DOHH2 (cell line): Measurements from ENCODE around the gene RCE1.
A peak's percentile ranks its signal among the peaks of the same experiment; 100 is the strongest.

ENCODE experiments used
- H3F3A ChIP-seq: fragments of 200-600 bp; sonication (generic), shearing (Covaris generic); 2 replicates; pipeline ENCODE4 v1.6.0; 2016; ENCODE audit warnings: antibody characterized with exemption, mild to moderate bottlenecking; ENCODE audit not compliant: control insufficient read depth, insufficient read depth
- H3K27ac ChIP-seq: fragments of 200-600 bp; sonication (generic); 2 replicates; pipeline ENCODE4 v1.5.1; 2014; ENCODE audit warnings: low read depth, mild to moderate bottlenecking, low read length, moderate library complexity
- H3K27me3 ChIP-seq: fragments of 200-600 bp; sonication (generic); 2 replicates; pipeline ENCODE4 v1.6.1; 2014; ENCODE audit warnings: mild to moderate bottlenecking, low read length, mixed read lengths; ENCODE audit not compliant: control insufficient read depth
- H3K36me3 ChIP-seq: fragments of 200-600 bp; sonication (generic); 2 replicates; pipeline ENCODE4 v1.6.1; 2014; ENCODE audit warnings: mild to moderate bottlenecking, low read length, moderate library complexity, mixed read lengths; ENCODE audit not compliant: control insufficient read depth
- H3K4me1 ChIP-seq: fragments of 200-600 bp; sonication (generic); 2 replicates; pipeline ENCODE4 v1.6.1; 2014; ENCODE audit warnings: mild to moderate bottlenecking, low read length, mixed read lengths; ENCODE audit not compliant: control insufficient read depth
- H3K4me2 ChIP-seq: fragments of 200-600 bp; sonication (generic); 2 replicates; pipeline ENCODE4 v1.6.0; 2014; ENCODE audit warnings: mild to moderate bottlenecking, low read length, moderate library complexity
- H3K4me3 ChIP-seq: fragments of 200-600 bp; sonication (generic); 2 replicates; pipeline ENCODE4 v1.5.1; 2014; ENCODE audit warnings: mild to moderate bottlenecking, low read length, mixed read lengths
- H3K79me2 ChIP-seq: fragments of 200-600 bp; sonication (generic); 2 replicates; pipeline ENCODE4 v1.6.1; 2014; ENCODE audit warnings: mild to moderate bottlenecking, low read length, mixed read lengths; ENCODE audit not compliant: control insufficient read depth
- H3K9me2 ChIP-seq: fragments of 200-600 bp; sonication (generic); replicated peaks from 2 replicates; pipeline ENCODE4 v1.6.1; 2014; ENCODE audit warnings: mild to moderate bottlenecking, low read length, mixed read lengths; ENCODE audit not compliant: control insufficient read depth
- H3K9me3 ChIP-seq: fragments of 200-600 bp; sonication (generic); 2 replicates; pipeline ENCODE4 v1.6.1; 2014; ENCODE audit warnings: antibody characterized with exemption, low read length, mixed read lengths; ENCODE audit not compliant: control insufficient read depth, insufficient read depth
- H4K20me1 ChIP-seq: fragments of 200-600 bp; sonication (generic); 2 replicates; pipeline ENCODE4 v1.6.0; 2014; ENCODE audit warnings: low read depth, mild to moderate bottlenecking, antibody characterized with exemption, low read length, moderate library complexity; ENCODE audit not compliant: control insufficient read depth, insufficient read depth
- EZH2phosphoT487 ChIP-seq: fragments of 200-600 bp; sonication (generic); IDR thresholded peaks from 2 replicates; pipeline ENCODE4 v1.6.1; 2017; ENCODE audit warnings: borderline replicate concordance, mild to moderate bottlenecking, antibody characterized with exemption, low read length, moderate library complexity, mixed read lengths
- TF ChIP-seq, protein P1 (sequence below): fragments of 200-600 bp; sonication (generic); IDR thresholded peaks from one replicate; pipeline ENCODE4 v1.5.1; 2014; ENCODE audit warnings: antibody characterized with exemption, mild to moderate bottlenecking, low read depth, low read length; ENCODE audit not compliant: poor library complexity, severe bottlenecking

RCE1 gene

DNA sequence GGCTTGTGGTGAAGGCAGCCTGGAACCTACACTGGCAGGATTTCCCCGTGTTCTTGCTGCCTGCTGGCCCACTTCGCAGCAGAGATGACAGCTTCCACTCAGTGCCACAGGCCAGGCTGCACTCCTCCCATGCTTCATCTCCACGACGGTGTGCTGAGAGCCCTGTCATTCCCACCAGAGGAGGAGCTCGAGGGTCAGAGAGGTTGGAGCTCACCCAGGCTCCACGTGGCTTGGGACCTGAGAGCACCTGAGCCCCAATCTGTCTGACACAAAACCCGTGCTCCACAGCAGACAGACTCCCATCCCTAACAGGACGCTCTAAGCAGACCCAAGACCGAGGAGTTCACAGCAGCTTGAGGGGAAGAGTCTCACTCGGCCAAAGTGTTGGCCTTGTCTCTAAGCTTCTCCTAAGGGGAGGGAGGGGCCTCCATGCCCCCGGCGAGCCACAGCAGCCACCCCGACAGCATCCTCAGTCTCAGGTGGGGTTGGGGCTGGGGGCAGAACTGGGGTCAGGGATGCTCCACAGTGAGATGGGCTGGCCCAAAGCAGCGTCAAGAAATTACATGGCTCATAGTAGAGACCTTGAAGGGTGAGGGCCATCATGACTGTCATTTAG is 24.3 kb downstream of the RCE1 start:
- Histone ChIP-seq H3K9me3 (no peaks in the 10 kb centered on the region), H3K27me3 (no peaks in the 10 kb centered on the region), H3K27ac (no peak overlapping the region), H3K4me1 (peaks cover 55% of the 10 kb centered on the region), H4K20me1 (no peaks in the 10 kb centered on the region), H3F3A (peaks cover 4% of the 10 kb centered on the region), H3K36me3 (no peaks in the 10 kb centered on the region), H3K9me2 (no peaks in the 10 kb centered on the region), H3K4me2 (no peak overlapping the region), H3K79me2 (no peaks in the 10 kb centered on the region), H3K4me3 (no peak overlapping the region)
- TF ChIP-seq EZH2phosphoT487, result no peak
- TF ChIP-seq, protein P1, sequence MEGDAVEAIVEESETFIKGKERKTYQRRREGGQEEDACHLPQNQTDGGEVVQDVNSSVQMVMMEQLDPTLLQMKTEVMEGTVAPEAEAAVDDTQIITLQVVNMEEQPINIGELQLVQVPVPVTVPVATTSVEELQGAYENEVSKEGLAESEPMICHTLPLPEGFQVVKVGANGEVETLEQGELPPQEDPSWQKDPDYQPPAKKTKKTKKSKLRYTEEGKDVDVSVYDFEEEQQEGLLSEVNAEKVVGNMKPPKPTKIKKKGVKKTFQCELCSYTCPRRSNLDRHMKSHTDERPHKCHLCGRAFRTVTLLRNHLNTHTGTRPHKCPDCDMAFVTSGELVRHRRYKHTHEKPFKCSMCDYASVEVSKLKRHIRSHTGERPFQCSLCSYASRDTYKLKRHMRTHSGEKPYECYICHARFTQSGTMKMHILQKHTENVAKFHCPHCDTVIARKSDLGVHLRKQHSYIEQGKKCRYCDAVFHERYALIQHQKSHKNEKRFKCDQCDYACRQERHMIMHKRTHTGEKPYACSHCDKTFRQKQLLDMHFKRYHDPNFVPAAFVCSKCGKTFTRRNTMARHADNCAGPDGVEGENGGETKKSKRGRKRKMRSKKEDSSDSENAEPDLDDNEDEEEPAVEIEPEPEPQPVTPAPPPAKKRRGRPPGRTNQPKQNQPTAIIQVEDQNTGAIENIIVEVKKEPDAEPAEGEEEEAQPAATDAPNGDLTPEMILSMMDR, result no peak

DNA sequence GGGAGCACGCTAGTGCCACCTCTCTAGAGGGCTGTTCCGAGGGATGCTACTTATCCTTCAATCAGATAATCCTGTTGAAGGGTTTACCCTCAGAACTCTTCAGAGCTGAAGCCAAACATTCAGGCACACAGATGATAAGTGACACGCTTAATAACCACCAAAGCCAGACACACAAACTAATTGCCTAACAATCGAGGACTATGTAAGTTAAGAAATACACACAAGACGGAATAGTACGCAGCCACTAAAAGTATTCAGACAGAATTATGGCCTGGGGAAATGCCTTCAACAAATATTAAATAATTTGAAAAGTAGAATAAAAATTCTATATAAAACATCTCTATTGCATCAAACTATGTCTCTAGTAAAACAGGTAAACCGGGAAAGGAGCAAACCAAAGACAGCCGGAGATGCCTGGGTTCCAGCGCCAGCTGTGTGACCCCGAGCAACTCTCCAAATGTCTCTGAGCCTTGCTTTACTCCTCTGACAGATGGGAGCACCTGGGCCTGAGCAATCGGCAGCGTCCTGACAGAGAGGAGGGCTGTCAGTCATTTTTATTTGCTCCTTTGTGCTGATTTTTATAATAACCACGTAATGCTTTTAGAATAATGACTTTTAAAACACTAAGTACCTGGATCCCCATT is 25.0 kb downstream of the RCE1 start:
- Histone ChIP-seq H4K20me1 (no peaks in the 10 kb centered on the region), H3K4me2 (peak overlapping the region; percentile 66), H3K9me3 (no peaks in the 10 kb centered on the region), H3K79me2 (no peaks in the 10 kb centered on the region), H3K27me3 (no peaks in the 10 kb centered on the region), H3K36me3 (no peaks in the 10 kb centered on the region), H3K4me3 (no peak overlapping the region), H3K4me1 (peaks cover 55% of the 10 kb centered on the region), H3K9me2 (no peaks in the 10 kb centered on the region), H3K27ac (no peak overlapping the region), H3F3A (peaks cover 4% of the 10 kb centered on the region)
- TF ChIP-seq, protein P1, result no peak
- TF ChIP-seq EZH2phosphoT487, result no peak

DNA sequence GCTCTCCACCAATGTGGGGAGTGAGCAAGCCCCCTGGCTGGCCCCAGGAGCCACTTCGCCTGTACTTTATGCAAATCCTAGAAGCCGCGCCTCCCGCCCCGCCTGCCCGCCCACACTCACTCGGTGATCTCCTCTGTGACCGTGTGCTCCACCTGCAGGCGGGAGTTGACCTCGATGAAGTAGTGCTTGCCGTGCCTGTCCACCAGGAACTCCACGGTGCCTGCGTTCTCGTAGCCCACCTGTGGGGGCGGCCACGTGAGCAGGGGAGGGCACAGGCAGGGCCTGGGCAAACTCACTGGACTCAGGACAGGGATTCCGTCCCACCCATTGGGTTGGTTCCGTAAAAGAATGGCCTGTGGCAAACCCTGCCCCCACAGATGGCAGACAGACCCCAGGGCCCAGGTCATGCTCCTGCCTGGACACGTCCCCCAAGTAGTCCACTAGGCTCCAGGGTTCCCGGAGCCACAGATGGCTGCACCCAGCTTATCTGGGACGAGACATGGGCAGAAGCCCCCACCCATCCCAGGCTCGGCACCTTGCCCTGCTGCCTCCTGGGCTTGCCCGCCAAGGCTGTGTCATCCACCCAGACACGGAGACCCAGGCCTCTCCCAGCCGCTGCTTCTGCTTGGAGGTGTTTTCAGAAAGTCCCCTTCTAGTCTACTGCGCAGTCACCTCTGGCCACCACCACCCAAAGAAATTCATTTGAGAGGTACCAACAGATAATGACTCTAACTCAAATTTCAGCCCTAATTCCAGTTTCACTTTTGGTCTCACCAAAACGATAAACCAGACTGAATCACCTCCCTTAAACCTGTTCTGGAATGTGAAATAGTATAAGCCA is 25.7 kb downstream of the RCE1 start:
- Histone ChIP-seq H3K36me3 (no peaks in the 10 kb centered on the region), H4K20me1 (no peaks in the 10 kb centered on the region), H3K27ac (no peak overlapping the region), H3K9me3 (no peaks in the 10 kb centered on the region), H3F3A (peaks cover 4% of the 10 kb centered on the region), H3K27me3 (no peaks in the 10 kb centered on the region), H3K4me2 (peak overlapping the region; percentile 66), H3K4me3 (peak overlapping the region; percentile 46), H3K79me2 (no peaks in the 10 kb centered on the region), H3K4me1 (peaks cover 52% of the 10 kb centered on the region), H3K9me2 (no peaks in the 10 kb centered on the region)
- TF ChIP-seq, protein P1, result peak; percentile 88
- no peak for TF ChIP-seq EZH2phosphoT487
